ENCODE data around the gene C16orf95.

C16orf95 gene

DNA sequence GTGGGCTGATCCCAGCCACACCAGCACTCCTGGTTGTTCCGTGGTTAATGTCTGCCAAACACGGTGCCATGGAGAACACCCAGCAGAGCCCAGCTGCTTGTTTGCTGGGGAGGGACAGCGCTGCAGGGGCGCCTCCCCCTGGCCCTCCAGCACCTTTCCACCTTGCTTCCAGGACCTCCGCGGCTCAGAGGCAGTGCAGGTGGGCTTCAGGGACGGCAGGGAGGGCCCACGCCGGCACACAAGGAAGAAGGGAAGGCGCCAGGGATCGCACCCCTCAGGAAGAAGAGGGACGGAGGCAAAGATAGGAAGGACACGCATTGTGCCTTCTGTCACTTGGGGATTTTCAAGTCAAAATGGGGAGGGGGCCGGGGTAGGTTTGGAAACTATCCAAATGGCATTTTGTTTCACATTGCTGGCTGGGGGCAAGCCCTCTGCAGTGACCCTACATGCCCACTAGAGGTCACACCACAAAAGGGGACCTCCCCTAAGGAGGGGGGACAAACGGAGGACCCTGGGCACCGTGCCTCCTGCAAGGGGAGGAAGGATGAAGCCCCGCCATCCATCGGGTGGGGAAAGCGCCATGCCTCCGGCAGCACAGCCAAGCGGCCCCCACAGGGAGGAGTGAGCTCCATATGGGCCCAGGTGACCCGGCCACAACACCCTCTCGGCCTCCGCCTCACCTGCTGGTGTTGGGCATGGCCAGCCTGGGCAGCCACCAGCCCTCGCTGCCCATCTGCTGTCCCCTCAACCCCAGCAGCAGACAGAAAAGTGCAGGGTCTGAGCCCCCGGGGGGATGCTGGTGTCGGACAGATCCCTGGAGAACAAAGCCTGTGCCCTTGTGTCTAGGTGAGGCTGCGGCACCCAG, 7.5 kb upstream of the C16orf95 start:
- peaks cover 54% of the 10 kb centered on the region for H3K36me3 ChIP-seq (ENCODE audit: insufficient read depth, insufficient read length, low read length)
- H3K27me3 ChIP-seq (ENCODE audit: insufficient read depth, insufficient read length): no peaks in the 10 kb centered on the region
- H3K4me1 ChIP-seq (ENCODE audit: insufficient read depth, insufficient read length): peaks cover 13% of the 10 kb centered on the region
- no peak for TF ChIP-seq YY1 (IDR thresholded peaks at IDR 0.05; ENCODE audit: insufficient read depth, insufficient read length)
- TF ChIP-seq SUZ12 (IDR thresholded peaks at IDR 0.05; ENCODE audit: extremely low read depth, insufficient read depth, insufficient read length): no peak
- TF ChIP-seq ZNF274 (IDR thresholded peaks at IDR 0.05; ENCODE audit: low read depth, low read length): no peak
- H3K4me3 ChIP-seq (ENCODE audit: insufficient read length, low read depth): no peak overlapping the region
- peak; percentile 40 for DNase-seq (ENCODE audit: low read depth, low spot score)
- peak overlapping the region; percentile 23 for H3K9ac ChIP-seq (ENCODE audit: insufficient read length, low read depth)
- H3K9me3 ChIP-seq (ENCODE audit: insufficient read depth, low read length): no peaks in the 10 kb centered on the region

DNA sequence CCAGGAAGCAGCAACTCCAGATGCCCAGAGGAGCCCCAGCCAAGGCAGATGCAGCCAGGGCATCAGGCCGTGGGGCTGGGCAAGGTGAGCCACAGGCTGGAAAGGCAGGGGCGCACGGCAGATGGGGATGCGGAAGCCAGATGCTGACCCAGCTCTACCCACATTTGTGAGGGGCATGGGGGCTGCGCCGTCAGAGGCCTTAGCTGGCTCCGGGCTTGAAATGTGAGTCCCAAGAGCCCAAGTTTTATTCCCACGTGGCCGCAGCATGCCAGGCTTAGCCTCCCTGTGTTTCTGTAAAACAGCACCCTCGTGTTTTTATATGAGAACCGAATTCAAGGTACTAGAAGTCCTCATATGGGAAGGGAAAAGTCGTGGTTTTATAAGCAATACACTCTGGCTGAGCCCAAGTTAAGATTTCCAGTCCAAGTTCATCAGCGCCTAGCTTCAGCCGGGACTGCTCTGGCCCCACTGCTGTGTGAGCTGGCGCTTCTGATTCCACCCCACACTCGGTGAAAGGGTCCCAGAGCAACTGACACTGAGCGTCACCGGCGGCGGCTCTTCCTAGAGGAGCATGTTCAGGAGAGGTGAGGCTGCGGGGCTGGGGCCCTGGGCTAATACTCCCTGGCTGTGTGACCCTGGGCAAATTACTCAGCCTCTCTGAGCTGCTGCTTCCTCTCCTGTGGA, 6.7 kb upstream of the C16orf95 start:
- Histone ChIP-seq H3K9me3 (ENCODE audit: insufficient read depth, low read length) (no peaks in the 10 kb centered on the region), H3K36me3 (ENCODE audit: insufficient read depth, insufficient read length, low read length) (peaks cover 51% of the 10 kb centered on the region), H3K4me1 (ENCODE audit: insufficient read depth, insufficient read length) (peaks cover 13% of the 10 kb centered on the region), H3K27me3 (ENCODE audit: insufficient read depth, insufficient read length) (no peaks in the 10 kb centered on the region), H3K4me3 (ENCODE audit: insufficient read length, low read depth) (no peak overlapping the region), H3K9ac (ENCODE audit: insufficient read length, low read depth) (no peak overlapping the region)
- TF ChIP-seq SUZ12 (IDR thresholded peaks at IDR 0.05; ENCODE audit: extremely low read depth, insufficient read depth, insufficient read length) (no peak), YY1 (IDR thresholded peaks at IDR 0.05; ENCODE audit: insufficient read depth, insufficient read length) (no peak), ZNF274 (IDR thresholded peaks at IDR 0.05; ENCODE audit: low read depth, low read length) (no peak)
- no peak for DNase-seq (ENCODE audit: low read depth, low spot score)

GRCh38 chr16:87322833-87323726, 5.9 kb upstream of the C16orf95 start:
- DNase-seq (ENCODE audit: low read depth, low spot score): no peak
- no peak overlapping the region for H3K9ac ChIP-seq (ENCODE audit: insufficient read length, low read depth)
- no peaks in the 10 kb centered on the region for H3K27me3 ChIP-seq (ENCODE audit: insufficient read depth, insufficient read length)
- peaks cover 51% of the 10 kb centered on the region for H3K36me3 ChIP-seq (ENCODE audit: insufficient read depth, insufficient read length, low read length)
- no peak overlapping the region for H3K4me3 ChIP-seq (ENCODE audit: insufficient read length, low read depth)
- TF ChIP-seq YY1 (IDR thresholded peaks at IDR 0.05; ENCODE audit: insufficient read depth, insufficient read length) (no peak), ZNF274 (IDR thresholded peaks at IDR 0.05; ENCODE audit: low read depth, low read length) (no peak), SUZ12 (IDR thresholded peaks at IDR 0.05; ENCODE audit: extremely low read depth, insufficient read depth, insufficient read length) (no peak)
- H3K9me3 ChIP-seq (ENCODE audit: insufficient read depth, low read length): no peaks in the 10 kb centered on the region
- H3K4me1 ChIP-seq (ENCODE audit: insufficient read depth, insufficient read length): peaks cover 13% of the 10 kb centered on the region

DNA sequence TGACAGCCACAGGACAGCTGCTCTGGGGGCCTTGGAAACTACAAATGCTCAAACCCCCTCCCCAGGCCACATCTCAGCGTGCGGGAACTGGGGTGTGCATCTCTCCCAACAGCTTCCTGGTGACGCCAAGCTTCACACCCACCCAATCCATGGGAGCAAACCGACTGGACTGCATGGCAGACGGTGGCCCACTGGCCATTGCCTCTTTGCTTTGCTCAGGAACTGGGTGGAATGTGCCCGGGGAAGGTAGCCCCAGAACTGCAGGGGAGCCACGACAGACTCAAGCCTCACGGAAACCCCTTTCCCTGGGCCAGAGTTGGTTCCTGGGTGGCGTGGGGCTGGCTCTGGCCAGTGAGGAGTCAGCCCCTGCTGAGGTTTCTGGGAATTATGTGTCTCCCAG, 5.2 kb upstream of the C16orf95 start:
- H3K9ac ChIP-seq (ENCODE audit: insufficient read length, low read depth): no peak overlapping the region
- peaks cover 13% of the 10 kb centered on the region for H3K4me1 ChIP-seq (ENCODE audit: insufficient read depth, insufficient read length)
- H3K36me3 ChIP-seq (ENCODE audit: insufficient read depth, insufficient read length, low read length): peaks cover 47% of the 10 kb centered on the region
- H3K27me3 ChIP-seq (ENCODE audit: insufficient read depth, insufficient read length): no peaks in the 10 kb centered on the region
- H3K4me3 ChIP-seq (ENCODE audit: insufficient read length, low read depth): no peak overlapping the region
- no peak for TF ChIP-seq YY1 (IDR thresholded peaks at IDR 0.05; ENCODE audit: insufficient read depth, insufficient read length)
- no peaks in the 10 kb centered on the region for H3K9me3 ChIP-seq (ENCODE audit: insufficient read depth, low read length)
- DNase-seq (ENCODE audit: low read depth, low spot score): no peak

DNA sequence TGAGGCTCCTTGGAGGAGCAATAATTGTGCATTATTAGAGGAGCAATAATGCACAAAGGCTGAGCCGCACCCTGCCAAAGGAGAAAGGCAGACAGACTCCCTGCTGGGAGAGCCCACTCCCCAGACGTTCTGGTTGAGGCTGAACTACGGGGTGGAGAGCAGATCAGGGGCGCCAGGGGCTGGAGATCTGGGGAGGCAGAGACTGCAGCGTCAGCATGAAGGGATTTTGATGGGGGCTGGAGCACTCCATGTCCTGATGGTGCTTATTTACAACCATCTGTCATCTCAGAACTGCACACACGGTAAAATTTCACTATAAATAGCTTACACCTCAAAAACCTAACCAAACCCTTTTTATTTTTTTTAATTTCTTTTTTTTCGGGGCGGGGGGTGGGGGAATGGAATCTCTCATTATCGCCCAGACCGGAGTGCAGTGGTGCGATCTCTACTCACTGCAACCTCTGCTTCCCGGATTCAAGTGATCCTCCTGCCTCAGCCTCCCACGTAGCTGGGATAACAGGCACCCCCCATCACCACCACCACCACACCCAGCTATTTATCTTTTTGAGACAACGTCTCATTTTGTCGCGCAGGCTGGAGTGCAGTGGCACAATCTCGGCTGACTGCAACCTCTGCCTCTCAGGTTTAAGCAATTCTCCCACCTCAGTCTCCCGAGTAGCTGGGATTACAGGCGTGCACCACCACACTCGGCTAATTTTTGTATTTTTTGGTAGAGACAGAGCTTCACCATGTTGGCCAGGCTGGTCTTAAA, 4.3 kb upstream of the C16orf95 start:
- Histone ChIP-seq H3K4me1 (ENCODE audit: insufficient read depth, insufficient read length) (peaks cover 13% of the 10 kb centered on the region), H3K9ac (ENCODE audit: insufficient read length, low read depth) (no peak overlapping the region), H3K36me3 (ENCODE audit: insufficient read depth, insufficient read length, low read length) (peaks cover 41% of the 10 kb centered on the region), H3K9me3 (ENCODE audit: insufficient read depth, low read length) (no peaks in the 10 kb centered on the region), H3K27me3 (ENCODE audit: insufficient read depth, insufficient read length) (no peaks in the 10 kb centered on the region), H3K4me3 (ENCODE audit: insufficient read length, low read depth) (no peak overlapping the region)
- TF ChIP-seq YY1 (IDR thresholded peaks at IDR 0.05; ENCODE audit: insufficient read depth, insufficient read length) (no peak), SUZ12 (IDR thresholded peaks at IDR 0.05; ENCODE audit: extremely low read depth, insufficient read depth, insufficient read length) (no peak), ZNF274 (IDR thresholded peaks at IDR 0.05; ENCODE audit: low read depth, low read length) (no peak)
- no peak for DNase-seq (ENCODE audit: low read depth, low spot score)

- TF ChIP-seq YY1 (IDR thresholded peaks at IDR 0.05; ENCODE audit: insufficient read depth, insufficient read length) (no peak), ZNF274 (IDR thresholded peaks at IDR 0.05; ENCODE audit: low read depth, low read length) (no peak), SUZ12 (IDR thresholded peaks at IDR 0.05; ENCODE audit: extremely low read depth, insufficient read depth, insufficient read length) (no peak)
- Histone ChIP-seq H3K36me3 (ENCODE audit: insufficient read depth, insufficient read length, low read length) (peaks cover 41% of the 10 kb centered on the region), H3K4me1 (ENCODE audit: insufficient read depth, insufficient read length) (peaks cover 15% of the 10 kb centered on the region), H3K9ac (ENCODE audit: insufficient read length, low read depth) (no peak overlapping the region), H3K9me3 (ENCODE audit: insufficient read depth, low read length) (no peaks in the 10 kb centered on the region), H3K27me3 (ENCODE audit: insufficient read depth, insufficient read length) (no peaks in the 10 kb centered on the region), H3K4me3 (ENCODE audit: insufficient read length, low read depth) (no peak overlapping the region)
- no peak for DNase-seq (ENCODE audit: low read depth, low spot score)
Measured at GRCh38 chr16:87320510-87321227, 3.5 kb upstream of the C16orf95 start.

Data from NT2/D1 (cell line).